Measurements from ENCODE around the gene MNS1. TPM values are rescaled to one million over a fixed set of nuclear protein-coding genes. Genes with fewer than 3 reads are reported as not detected.
A peak's percentile ranks its signal among the peaks of the same experiment; 100 is the strongest.

Gene MNS1
- total and polyA plus RNA-seq, 7 donors, result 0.55 to 1.9 (median 1.2) TPM

DNA sequence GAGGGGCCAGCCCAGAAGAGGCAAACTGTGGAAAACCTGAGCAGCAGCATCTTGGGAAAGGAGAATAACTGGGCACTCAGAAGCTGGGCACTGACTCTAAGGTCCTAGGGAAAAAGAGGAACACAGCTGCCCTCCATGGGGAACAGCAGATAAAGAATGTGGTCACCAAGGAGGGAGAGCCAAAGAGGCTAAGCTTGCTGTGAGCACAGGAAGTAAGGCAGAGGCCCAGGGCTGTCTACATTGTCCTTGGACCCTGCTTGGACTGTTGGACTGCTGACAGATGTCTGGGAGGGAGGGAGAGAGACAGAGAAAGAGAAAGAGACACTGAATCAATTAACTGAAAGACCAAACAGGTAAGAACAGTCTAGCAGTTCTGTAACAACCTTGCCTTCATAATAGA is 4.5 kb upstream of the MNS1 start:
- no peak overlapping the region for H3K27ac ChIP-seq
- H3K9me3 ChIP-seq, result no peaks in the 10 kb centered on the region
- DNase-seq, result no peak
- H3K27me3 ChIP-seq, result no peaks in the 10 kb centered on the region
- peaks cover 0 to 12% (median 4%) of the 10 kb centered on the region in 4 donors for H3K4me1 ChIP-seq
- H3K36me3 ChIP-seq, result no peaks in the 10 kb centered on the region
- intact Hi-C loops (cut with DNase I), result no loop called here
- H3K4me3 ChIP-seq, result no peak overlapping the region
- TF ChIP-seq POLR2A (IDR thresholded peaks at IDR 0.05) (no peak), POLR2AphosphoS5 (IDR thresholded peaks at IDR 0.05) (no peak), EP300 (IDR thresholded peaks at IDR 0.05) (no peak)
- TF ChIP-seq, protein P1, sequence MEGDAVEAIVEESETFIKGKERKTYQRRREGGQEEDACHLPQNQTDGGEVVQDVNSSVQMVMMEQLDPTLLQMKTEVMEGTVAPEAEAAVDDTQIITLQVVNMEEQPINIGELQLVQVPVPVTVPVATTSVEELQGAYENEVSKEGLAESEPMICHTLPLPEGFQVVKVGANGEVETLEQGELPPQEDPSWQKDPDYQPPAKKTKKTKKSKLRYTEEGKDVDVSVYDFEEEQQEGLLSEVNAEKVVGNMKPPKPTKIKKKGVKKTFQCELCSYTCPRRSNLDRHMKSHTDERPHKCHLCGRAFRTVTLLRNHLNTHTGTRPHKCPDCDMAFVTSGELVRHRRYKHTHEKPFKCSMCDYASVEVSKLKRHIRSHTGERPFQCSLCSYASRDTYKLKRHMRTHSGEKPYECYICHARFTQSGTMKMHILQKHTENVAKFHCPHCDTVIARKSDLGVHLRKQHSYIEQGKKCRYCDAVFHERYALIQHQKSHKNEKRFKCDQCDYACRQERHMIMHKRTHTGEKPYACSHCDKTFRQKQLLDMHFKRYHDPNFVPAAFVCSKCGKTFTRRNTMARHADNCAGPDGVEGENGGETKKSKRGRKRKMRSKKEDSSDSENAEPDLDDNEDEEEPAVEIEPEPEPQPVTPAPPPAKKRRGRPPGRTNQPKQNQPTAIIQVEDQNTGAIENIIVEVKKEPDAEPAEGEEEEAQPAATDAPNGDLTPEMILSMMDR (IDR thresholded peaks at IDR 0.05), result no peak

DNA sequence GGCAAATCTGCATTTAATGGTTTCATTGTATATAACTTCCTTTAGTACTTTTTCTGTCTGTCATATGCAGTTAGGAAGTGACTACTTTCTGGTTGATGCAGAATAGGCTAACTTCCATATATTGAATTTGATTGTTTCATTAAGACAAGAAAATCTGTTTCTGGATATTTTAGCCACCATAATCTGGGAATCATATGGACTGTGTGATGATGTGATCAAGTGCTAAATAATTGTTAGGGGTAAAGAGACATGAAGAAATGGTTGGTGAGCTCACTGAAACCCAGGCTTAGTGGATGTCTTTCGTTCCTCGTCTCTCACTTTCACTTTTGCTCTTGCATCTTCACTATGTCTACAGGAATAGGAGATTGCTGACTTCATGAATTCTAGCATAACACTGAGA is 3.5 kb upstream of the MNS1 start:
- Histone ChIP-seq H3K4me1 (peaks cover 0 to 14% (median 5%) of the 10 kb centered on the region in 4 donors), H3K27ac (no peak overlapping the region), H3K9me3 (no peaks in the 10 kb centered on the region), H3K36me3 (no peaks in the 10 kb centered on the region), H3K4me3 (peak overlapping the region in 3 of 4 donors; percentile 21 to 30 (median 21)), H3K27me3 (no peaks in the 10 kb centered on the region)
- intact Hi-C loops (cut with DNase I), result no loop called here
- no peak for TF ChIP-seq POLR2A (IDR thresholded peaks at IDR 0.05)
- TF ChIP-seq, protein P1 (IDR thresholded peaks at IDR 0.05), result no peak
- no peak for TF ChIP-seq POLR2AphosphoS5 (IDR thresholded peaks at IDR 0.05)
- TF ChIP-seq EP300 (IDR thresholded peaks at IDR 0.05), result no peak
- WGBS, 2 donors, result 2 to 22% methylated on average over 2 of the region's 2 CpGs
- no peak for DNase-seq

DNA sequence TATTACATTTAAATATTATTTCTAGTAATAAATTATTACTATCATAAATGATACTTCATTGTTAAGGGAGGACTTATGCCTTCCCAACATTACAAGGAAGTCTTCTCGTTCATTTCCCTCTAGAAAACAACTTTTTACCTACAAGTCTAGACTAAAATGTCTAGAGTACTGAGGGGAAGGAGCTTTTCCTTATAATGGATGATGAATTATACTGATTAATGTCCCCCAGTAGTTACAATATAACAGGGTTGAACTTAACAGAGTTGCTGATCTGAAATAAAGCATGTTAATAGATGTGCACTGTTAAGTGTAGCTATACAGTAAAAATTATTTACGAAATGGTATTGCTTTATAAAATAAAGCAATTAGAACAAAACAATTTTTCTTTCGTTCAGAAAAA is 2.7 kb upstream of the MNS1 start:
- WGBS, 2 donors, result 65 to 77% methylated on average over 3 of the region's 3 CpGs
- no peak for TF ChIP-seq EP300 (IDR thresholded peaks at IDR 0.05)
- TF ChIP-seq POLR2AphosphoS5 (IDR thresholded peaks at IDR 0.05), result no peak
- TF ChIP-seq POLR2A (IDR thresholded peaks at IDR 0.05), result no peak
- TF ChIP-seq, protein P1 (IDR thresholded peaks at IDR 0.05), result no peak
- Histone ChIP-seq H3K27ac (no peak overlapping the region), H3K36me3 (no peaks in the 10 kb centered on the region), H3K4me3 (no peak overlapping the region), H3K27me3 (no peaks in the 10 kb centered on the region), H3K9me3 (no peaks in the 10 kb centered on the region), H3K4me1 (peaks cover 0 to 14% (median 5%) of the 10 kb centered on the region in 4 donors)
- intact Hi-C loops (cut with DNase I), result no loop called here
- DNase-seq, result no peak

DNA sequence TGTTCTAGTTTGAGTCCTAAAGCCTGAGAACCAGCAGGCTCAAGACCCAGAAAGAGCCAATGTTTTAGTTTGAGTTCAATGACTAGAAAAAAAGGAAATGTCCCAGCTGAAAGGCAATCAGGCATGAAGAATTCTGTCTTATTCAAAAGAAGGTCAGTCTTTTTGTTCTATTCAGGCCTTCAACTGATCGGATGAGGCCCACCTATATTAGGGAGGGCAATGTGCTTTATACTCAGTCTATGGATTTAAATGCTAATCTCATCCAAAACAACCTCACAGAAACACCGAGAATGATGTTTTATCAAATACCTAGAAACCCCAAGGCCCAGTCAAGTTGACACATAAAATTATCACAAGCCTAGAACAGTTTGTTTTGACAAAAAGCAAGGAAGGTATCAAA is 4.0 kb downstream of the MNS1 start:
- 94 to 96% methylated on average over 2 of the region's 2 CpGs for WGBS, 2 donors
- intact Hi-C loops (cut with DNase I), result no loop called here
- TF ChIP-seq EP300 (IDR thresholded peaks at IDR 0.05), result no peak
- TF ChIP-seq POLR2AphosphoS5 (IDR thresholded peaks at IDR 0.05), result no peak
- TF ChIP-seq, protein P1 (IDR thresholded peaks at IDR 0.05), result no peak
- TF ChIP-seq POLR2A (IDR thresholded peaks at IDR 0.05), result no peak

DNA sequence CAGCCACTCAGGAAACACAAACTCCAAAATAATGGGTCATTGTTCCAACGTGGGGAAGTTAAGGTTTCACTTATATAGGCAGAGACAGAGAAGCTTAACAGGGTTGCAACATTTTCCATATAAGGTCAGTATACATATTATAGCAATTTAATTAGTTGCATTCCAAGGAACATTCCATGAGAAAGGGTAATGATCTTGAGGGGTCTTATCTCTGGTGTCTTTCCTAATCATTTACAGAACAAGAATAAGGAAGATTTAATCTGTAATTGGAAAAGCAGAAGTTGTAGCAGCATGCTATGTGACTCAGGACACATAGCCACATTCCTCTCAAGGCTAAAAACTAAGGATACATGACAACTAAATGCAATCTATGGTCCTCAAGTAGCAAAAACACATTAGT is 4.9 kb downstream of the MNS1 start:
- no peak overlapping the region for H3K27ac ChIP-seq
- no peak overlapping the region for H3K4me3 ChIP-seq
- TF ChIP-seq EP300 (IDR thresholded peaks at IDR 0.05), result no peak
- peaks cover 0 to 7% (median 2%) of the 10 kb centered on the region in 4 donors for H3K4me1 ChIP-seq
- no peaks in the 10 kb centered on the region for H3K27me3 ChIP-seq
- DNase-seq, result no peak
- no peaks in the 10 kb centered on the region for H3K9me3 ChIP-seq
- H3K36me3 ChIP-seq, result no peaks in the 10 kb centered on the region
- intact Hi-C loops (cut with DNase I), result no loop called here
- 16 to 51% methylated on average over 1 of the region's 1 CpG for WGBS, 2 donors

More for the DNA sequence above, 4.0 kb downstream of the MNS1 start:
- Histone ChIP-seq H3K4me1 (peaks cover 0 to 14% (median 5%) of the 10 kb centered on the region in 4 donors), H3K36me3 (no peaks in the 10 kb centered on the region), H3K4me3 (no peak overlapping the region), H3K27ac (no peak overlapping the region), H3K9me3 (no peaks in the 10 kb centered on the region), H3K27me3 (no peaks in the 10 kb centered on the region)
- DNase-seq, result no peak

All from sigmoid colon (tissue), 7 donors.